Measurements from ENCODE around the gene TEPSIN.

GRCh38 chr17:81251709-81252301, 12.9 kb upstream of the TEPSIN start:
- TF ChIP-seq CTCF (IDR thresholded peaks at IDR 0.05; ENCODE audit: poor library complexity, severe bottlenecking) (no peak), REST (IDR thresholded peaks at IDR 0.05; ENCODE audit: borderline replicate concordance) (peak; percentile 22), EP300 (conservative IDR thresholded peaks at IDR 0.05; ENCODE audit: poor library complexity, severe bottlenecking) (peak; percentile 89)
